H1 (cell line): ENCODE data around the gene IL19. TPM values are rescaled to one million over a fixed set of nuclear protein-coding genes. Genes with fewer than 3 reads are reported as not detected.
A peak's percentile ranks its signal among the peaks of the same experiment; 100 is the strongest.

ENCODE experiments used
- CTCF ChIA-PET: fragments of 300-600 bp; sonication (Branson Sonifier 250); formaldehyde crosslinking; loops from one replicate; lab custom pipeline; 2021; ENCODE audit not compliant: partially characterized antibody; lab: Charles Lee
- POLR2A ChIA-PET: fragments of 300-600 bp; sonication (Branson Sonifier 250); formaldehyde crosslinking; loops from one replicate; lab custom pipeline; 2021; ENCODE audit warnings: inconsistent platforms; ENCODE audit not compliant: partially characterized antibody; lab: Charles Lee
- DNase-seq, 2 experiments: peaks; one replicate each; pipeline versions ENCODE4 v3.0.0 to v3.0.0-alpha.2; 2010 to 2022; ENCODE audit warnings: low spot score in 2 of 2, low read depth in 1 of 2, mixed read lengths in 1 of 2
- FAIRE-seq: peaks from 2 replicates; lab custom pipeline; 2011; peaks lifted over from hg19 to GRCh38; lab: Jason Lieb, UNC
- H2AFZ ChIP-seq: 2 replicates; pipeline ENCODE4 v1.8.1; 2012; ENCODE audit warnings: low read length, inconsistent platforms
- H2AK5ac ChIP-seq: 2 replicates; pipeline ENCODE4 v1.6.1; 2013; ENCODE audit warnings: low read depth, low read length
- H2BK120ac ChIP-seq: replicated peaks from 2 replicates; pipeline ENCODE3; 2013; ENCODE audit warnings: low read depth, low read length, inconsistent platforms
- H2BK12ac ChIP-seq: 2 replicates; pipeline ENCODE4 v1.6.1; 2013; ENCODE audit warnings: low read depth, low read length
- H2BK15ac ChIP-seq: 2 replicates; pipeline ENCODE4 v1.6.1; 2013; ENCODE audit warnings: low read length
- H2BK20ac ChIP-seq: 2 replicates; pipeline ENCODE4 v1.6.1; 2013; ENCODE audit warnings: low read length
- H2BK5ac ChIP-seq: 2 replicates; pipeline ENCODE4 v1.6.1; 2013; ENCODE audit warnings: low read depth, low read length
- H3K14ac ChIP-seq: 2 replicates; pipeline ENCODE4 v1.6.1; 2013; ENCODE audit warnings: inconsistent platforms; ENCODE audit not compliant: insufficient read length
- H3K18ac ChIP-seq: 2 replicates; pipeline ENCODE4 v1.6.1; 2013; ENCODE audit warnings: low read length; ENCODE audit errors: extremely low read depth
- H3K23ac ChIP-seq: 2 replicates; pipeline ENCODE4 v1.6.1; 2013; ENCODE audit warnings: inconsistent platforms; ENCODE audit not compliant: insufficient read length
- H3K23me2 ChIP-seq: 2 replicates; pipeline ENCODE4 v1.6.1; 2013; ENCODE audit warnings: low read depth, low read length
- H3K27ac ChIP-seq: 2 replicates; pipeline ENCODE4 v1.6.1; 2011; ENCODE audit warnings: low read depth, low read length, inconsistent platforms
- H3K27me3 ChIP-seq, 4 experiments: replicated peaks in 1 of 4; 1 replicate in 1 of 4; 2 replicates in 3 of 4; pipeline versions ENCODE4 v1.6.1 to v1.8.1; 2011 to 2013; ENCODE audit warnings: low read length in 3 of 4, mild to moderate bottlenecking in 3 of 4, inconsistent platforms in 2 of 4, mixed read lengths in 2 of 4, moderate library complexity in 1 of 4; ENCODE audit not compliant: control insufficient read depth in 3 of 4, insufficient read depth in 3 of 4; ENCODE audit errors: extremely low read depth in 1 of 4
- H3K36me3 ChIP-seq, 4 experiments: 2 replicates each; pipeline versions ENCODE4 v1.6.1 to v1.8.1; 2011 to 2013; ENCODE audit warnings: mild to moderate bottlenecking in 4 of 4, low read length in 3 of 4, moderate library complexity in 2 of 4, control low read depth in 1 of 4, inconsistent platforms in 1 of 4; ENCODE audit not compliant: insufficient read depth in 4 of 4, control insufficient read depth in 2 of 4
- H3K4ac ChIP-seq: replicated peaks from 2 replicates; pipeline ENCODE3; 2013; ENCODE audit warnings: low read length, low read depth, mixed read lengths, inconsistent platforms; ENCODE audit not compliant: insufficient read length
- H3K4me1 ChIP-seq, 4 experiments: replicated peaks in 1 of 4; 1 replicate in 1 of 4; 2 replicates in 3 of 4; pipeline versions ENCODE4 v1.6.1 to v1.8.1; 2011 to 2013; ENCODE audit warnings: low read length in 3 of 4, inconsistent platforms in 2 of 4, mixed read lengths in 1 of 4; ENCODE audit not compliant: insufficient read depth in 4 of 4, control insufficient read depth in 3 of 4
- H3K4me2 ChIP-seq, 2 experiments: 2 replicates each; pipeline versions ENCODE4 v1.6.1 to v1.8.1; 2011 to 2013; ENCODE audit warnings: low read depth in 2 of 2, low read length in 2 of 2, control low read depth in 1 of 2, inconsistent platforms in 1 of 2, mild to moderate bottlenecking in 1 of 2; ENCODE audit not compliant: insufficient read depth in 1 of 2
- H3K4me3 ChIP-seq, 4 experiments: fragments of 200-600, 300-600 bp in 1 of 4; sonication (generic), shearing (Covaris generic), sonication (Bioruptor Twin) in 1 of 4; 2 replicates each; pipeline versions ENCODE4 v1.5.1 to v1.8.1; 2011 to 2016; ENCODE audit warnings: low read length in 4 of 4, low read depth in 3 of 4, control low read depth in 2 of 4, inconsistent platforms in 2 of 4, mild to moderate bottlenecking in 2 of 4, mixed read lengths in 1 of 4, moderate library complexity in 1 of 4; ENCODE audit not compliant: insufficient read depth in 2 of 4; ENCODE audit errors: extremely low read depth in 1 of 4
- H3K56ac ChIP-seq: replicated peaks from 2 replicates; pipeline ENCODE3; 2013; ENCODE audit warnings: low read depth, mild to moderate bottlenecking, mixed read lengths, low read length, inconsistent platforms; ENCODE audit not compliant: insufficient read length
- H3K79me1 ChIP-seq: 2 replicates; pipeline ENCODE4 v1.6.1; 2013; ENCODE audit warnings: low read depth, low read length, control low read depth
- H3K79me2 ChIP-seq, 2 experiments: 2 replicates each; pipeline versions ENCODE4 v1.6.1 to v1.8.1; 2012 to 2013; ENCODE audit warnings: low read length in 2 of 2, mild to moderate bottlenecking in 2 of 2, inconsistent platforms in 1 of 2; ENCODE audit not compliant: insufficient read depth in 2 of 2, control insufficient read depth in 1 of 2
- H3K9ac ChIP-seq, 4 experiments: replicated peaks in 1 of 4; 1 replicate in 1 of 4; 2 replicates in 3 of 4; pipeline versions ENCODE4 v1.6.1 to v1.8.1; 2011 to 2013; ENCODE audit warnings: low read depth in 3 of 4, low read length in 3 of 4, control low read depth in 2 of 4, mild to moderate bottlenecking in 2 of 4, moderate library complexity in 2 of 4, inconsistent platforms in 1 of 4; ENCODE audit errors: extremely low read depth in 1 of 4
- H3K9me3 ChIP-seq, 2 experiments: 2 replicates each; pipeline versions ENCODE4 v1.6.1 to v1.8.1; 2012 to 2013; ENCODE audit warnings: mild to moderate bottlenecking in 2 of 2, moderate library complexity in 2 of 2, control low read depth in 1 of 2, inconsistent platforms in 1 of 2, low read depth in 1 of 2, low read length in 1 of 2, mixed read lengths in 1 of 2; ENCODE audit not compliant: insufficient read depth in 2 of 2
- H4K20me1 ChIP-seq, 2 experiments: replicated peaks in 1 of 2; 2 replicates each; pipeline versions ENCODE3 to v1.8.1; 2011 to 2013; ENCODE audit warnings: inconsistent platforms in 2 of 2, low read length in 2 of 2, mild to moderate bottlenecking in 1 of 2; ENCODE audit not compliant: insufficient read depth in 2 of 2, control insufficient read depth in 1 of 2
- H4K5ac ChIP-seq: 2 replicates; pipeline ENCODE4 v1.6.1; 2013; ENCODE audit warnings: low read length, low read depth, mixed read lengths, inconsistent platforms; ENCODE audit not compliant: insufficient read length
- H4K8ac ChIP-seq: 2 replicates; pipeline ENCODE4 v1.8.0; 2013; ENCODE audit warnings: mild to moderate bottlenecking, moderate library complexity, low read length, inconsistent platforms; ENCODE audit not compliant: insufficient read depth; ENCODE audit errors: extremely low read depth
- H4K91ac ChIP-seq: replicated peaks from 2 replicates; pipeline ENCODE3; 2013; ENCODE audit warnings: low read length, mixed read lengths, inconsistent platforms; ENCODE audit not compliant: insufficient read length
- ATF2 ChIP-seq: IDR thresholded peaks from 2 replicates; pipeline ENCODE4 v1.6.1; 2012; ENCODE audit warnings: low read length, inconsistent platforms
- BACH1 ChIP-seq: IDR thresholded peaks from 2 replicates; pipeline ENCODE4 v1.6.1; 2012; ENCODE audit warnings: low read length, improper control_type of control experiment
- CTCF ChIP-seq, 3 experiments: IDR thresholded peaks; 1 replicate in 2 of 3; 2 replicates in 1 of 3; pipeline versions ENCODE4 v1.5.1 to v1.6.1; 2011; ENCODE audit warnings: low read length in 3 of 3, mild to moderate bottlenecking in 3 of 3, inconsistent platforms in 2 of 3, low read depth in 1 of 3, moderate library complexity in 1 of 3; ENCODE audit not compliant: insufficient read depth in 1 of 3; ENCODE audit errors: control extremely low read depth in 1 of 3
- JUN ChIP-seq: IDR thresholded peaks from 2 replicates; pipeline ENCODE4 v1.6.1; 2011; ENCODE audit warnings: low read depth, mild to moderate bottlenecking, improper control_type of control experiment, low read length
- NRF1 ChIP-seq: IDR thresholded peaks from 2 replicates; pipeline ENCODE4 v1.6.1; 2011; ENCODE audit warnings: mild to moderate bottlenecking, low read depth, low read length, improper control_type of control experiment
- RAD21 ChIP-seq, 2 experiments: IDR thresholded peaks in 1 of 2; conservative IDR thresholded peaks in 1 of 2; 2 replicates each; pipeline ENCODE4 v1.6.1; 2011; ENCODE audit warnings: low read depth in 2 of 2, low read length in 2 of 2, improper control_type of control experiment in 1 of 2, inconsistent platforms in 1 of 2, mild to moderate bottlenecking in 1 of 2, moderate library complexity in 1 of 2
- WGBS, 2 experiments: shearing (Covaris generic) in 1 of 2; methylation state at CpG; one replicate each; pipeline versions ENCODE4 v1.1.6 to v1.1.7; 2013 to 2015; ENCODE audit warnings: low lambda C conversion rate in 2 of 2, mixed read lengths in 2 of 2, inconsistent platforms in 1 of 2, low coverage in 1 of 2, missing lambda C conversion rate in 1 of 2; ENCODE audit not compliant: insufficient replicate concordance in 2 of 2, insufficient coverage in 1 of 2, insufficient read length in 1 of 2; ENCODE audit errors: extremely low coverage in 1 of 2, missing lambda C conversion rate in 1 of 2; 5-methylcytosine and 5-hydroxymethylcytosine counted together
- polyA plus RNA-seq, 7 experiments: library from polyadenylated mRNA; depleted of rRNA in 3 of 7; stranded (reverse) in 5 of 7; unstranded in 2 of 7; fragments of >200 nt in 5 of 7; fragments of 200-250 nt in 2 of 7; gene quantifications; 1 replicate in 5 of 7; 2 replicates in 1 of 7; 4 replicates in 1 of 7; pipeline versions ENCODE4 v1.2.1 to v1.2.3, GENCODE V29; 2011 to 2013; ENCODE audit warnings: missing spikeins in 2 of 7, mixed read lengths in 2 of 7
- total RNA-seq: library from RNA; stranded (reverse); fragmentation: NEBNext Ultra II Directional; extraction: Animal tissue kit (Norgen Biotek cat#: 25700); gene quantifications from 2 replicates; pipeline ENCODE4 v1.2.1, GENCODE V29; 2021

Gene IL19
- total and polyA plus RNA-seq, 2 of the 8 experiments (the other 6 are each of a cell fraction or from before 2014, with no cell fraction given) = not detected

- H3K79me2 ChIP-seq = no peaks in the 10 kb centered on the region
- no peak overlapping the region for H2BK12ac ChIP-seq
- H3K36me3 ChIP-seq = no peaks in the 10 kb centered on the region
- no peak overlapping the region for H4K91ac ChIP-seq
- no peak overlapping the region for H3K18ac ChIP-seq
- H4K5ac ChIP-seq = no peak overlapping the region
- no peak overlapping the region for H3K4me3 ChIP-seq
- no peak overlapping the region for H3K14ac ChIP-seq
- H4K8ac ChIP-seq = no peak overlapping the region
- no peak overlapping the region for H2AK5ac ChIP-seq
- H3K4ac ChIP-seq = no peak overlapping the region
- no peak overlapping the region for H2BK120ac ChIP-seq
- CTCF ChIA-PET = interaction anchor here (0.7 to 7.7 kb wide), 35 partner anchors 8 to 197 kb away, joined by 3 to 60 read pairs (median 4); partner anchors contain the start of genes IL20 and IL24
- no peaks in the 10 kb centered on the region for H3K4me1 ChIP-seq
- no peak overlapping the region for H3K27ac ChIP-seq
- no peak overlapping the region for H3K56ac ChIP-seq
- no peaks in the 10 kb centered on the region for H3K79me1 ChIP-seq
- FAIRE-seq (no peak), DNase-seq (no peak)
- no peak overlapping the region for H2BK20ac ChIP-seq
- WGBS, 2 experiments = 91% methylated on average over 5 of the region's 5 CpGs; no CpG with 5 or more reads in 1 of the 2 experiments
- no peak overlapping the region for H3K23ac ChIP-seq
- H4K20me1 ChIP-seq = no peaks in the 10 kb centered on the region
- H3K23me2 ChIP-seq = no peaks in the 10 kb centered on the region
- H2BK15ac ChIP-seq = no peak overlapping the region
- H3K27me3 ChIP-seq = no peaks in the 10 kb centered on the region
- no peak overlapping the region for H2AFZ ChIP-seq
- no peak overlapping the region for H3K9ac ChIP-seq
- no peak overlapping the region for H3K4me2 ChIP-seq
- POLR2A ChIA-PET = no interaction called here
- 0 out of 4 replicates have a peak, but pooled peaks cover 0 to 4% of the 10 kb centered on the region in 2 experiments for H3K9me3 ChIP-seq
- no peak overlapping the region for H2BK5ac ChIP-seq
- TF ChIP-seq NRF1 (no peak), RAD21 (IDR thresholded peaks at IDR 0.05 in 1 of 2, conservative IDR thresholded peaks at IDR 0.05 in 1 of 2; ENCODE audit: low read depth in 2 of 2, low read length in 2 of 2) (0 out of 4 replicates have a peak, but pooled peaks have one; percentile 1 to 22), BACH1 (no peak), JUN (no peak), ATF2 (no peak), CTCF (IDR thresholded peaks at IDR 0.05; ENCODE audit: control extremely low read depth in 1 of 3, insufficient read depth in 1 of 3, low read depth in 1 of 3, low read length in 3 of 3) (peak; percentile 39 to 47 (median 46))
Observed at GRCh38 chr1:206856674-206857464, 86.3 kb downstream of the IL19 start.
